Immature natural killer cell (primary cell): ENCODE results near the gene PSAPL1. TPM values are rescaled to one million over a fixed set of nuclear protein-coding genes. Genes with fewer than 3 reads are reported as not detected.

ENCODE experiments used
- DNase-seq, 3 donors: peaks; one replicate each; pipeline ENCODE4 v3.0.0; 2022; ENCODE audit warnings: mixed read lengths in 1 of 3
- H3K27ac Mint-ChIP-seq, 6 donors: one replicate each; pipeline ENCODE4 v1.8.0; 2020; ENCODE audit warnings: mixed read lengths in 6 of 6, mild to moderate bottlenecking in 5 of 6, inconsistent platforms in 4 of 6, moderate library complexity in 3 of 6
- H3K27me3 Mint-ChIP-seq, 3 donors: one replicate each; pipeline ENCODE4 v1.8.0; 2020 to 2021; ENCODE audit warnings: low read depth in 3 of 3, mild to moderate bottlenecking in 3 of 3, mixed read lengths in 3 of 3, moderate library complexity in 3 of 3, inconsistent platforms in 1 of 3
- H3K36me3 Mint-ChIP-seq, 3 donors: one replicate each; pipeline ENCODE4 v1.8.0; 2020; ENCODE audit warnings: mixed read lengths in 3 of 3, inconsistent platforms in 2 of 3, mild to moderate bottlenecking in 2 of 3
- H3K4me1 Mint-ChIP-seq, 2 donors: one replicate each; pipeline ENCODE4 v1.8.0; 2020; ENCODE audit warnings: inconsistent platforms in 2 of 2, mild to moderate bottlenecking in 2 of 2, mixed read lengths in 2 of 2, moderate library complexity in 1 of 2
- H3K4me3 Mint-ChIP-seq, 5 donors: one replicate each; pipeline ENCODE4 v1.8.0; 2020; ENCODE audit warnings: mild to moderate bottlenecking in 5 of 5, mixed read lengths in 5 of 5, inconsistent platforms in 3 of 5, moderate library complexity in 3 of 5
- H3K9me3 Mint-ChIP-seq, 6 donors: one replicate each; pipeline ENCODE4 v1.8.0; 2020; ENCODE audit warnings: mild to moderate bottlenecking in 6 of 6, mixed read lengths in 6 of 6, inconsistent platforms in 4 of 6, moderate library complexity in 3 of 6
- polyA plus RNA-seq, 3 donors: library from polyadenylated mRNA; unstranded; fragments of 300-500 nt; fragmentation: Illumina TruSeq; gene quantifications; one replicate each; pipeline ENCODE4 v1.2.3, GENCODE V29; 2021

The PSAPL1 gene
- polyA plus RNA-seq, 3 donors from 2014 or later, result not detected

DNA sequence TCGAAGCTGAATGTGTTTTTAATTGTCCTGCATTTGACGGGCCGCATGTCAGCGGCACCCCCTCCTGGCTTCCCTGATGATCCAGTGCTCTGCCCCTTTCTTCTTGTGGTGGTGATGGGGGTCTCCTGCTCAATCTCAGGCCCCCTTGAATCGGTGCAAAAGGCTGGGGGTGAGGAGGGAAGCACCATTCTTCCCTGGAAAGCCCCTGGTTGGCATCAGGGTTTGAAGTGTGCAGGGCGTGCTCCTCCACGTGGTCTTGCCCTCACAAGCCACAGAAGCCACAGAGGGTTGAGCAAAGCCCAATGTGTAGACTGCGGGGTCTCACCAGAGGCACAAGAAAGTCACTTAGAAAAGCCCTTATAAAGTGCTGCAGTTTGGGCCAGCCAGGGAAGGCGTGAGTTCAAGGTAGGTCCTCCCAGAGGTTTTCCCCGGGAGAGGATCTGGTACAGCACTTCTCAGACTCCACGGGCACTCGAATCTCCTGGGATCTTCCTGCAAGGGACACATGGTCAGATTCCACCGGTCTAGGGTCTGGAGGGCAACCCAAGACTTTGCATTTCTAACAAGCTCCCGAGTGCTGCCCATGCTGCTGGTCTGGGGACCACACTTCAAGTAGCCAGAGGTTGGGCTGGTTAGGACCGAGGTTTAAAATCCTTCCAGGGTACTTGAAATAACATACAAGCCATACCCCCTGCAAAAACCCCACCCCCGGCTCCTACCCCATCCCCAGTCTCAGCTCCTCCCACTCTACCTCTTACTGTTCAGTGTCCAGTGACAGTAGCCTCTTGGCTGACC, 35.1 kb downstream of the PSAPL1 start:
- H3K27me3 Mint-ChIP-seq, result peaks cover 10 to 21% (median 17%) of the 10 kb centered on the region in 3 donors
- peaks cover 0 to 3% (median under 1%) of the 10 kb centered on the region in 6 donors for H3K9me3 Mint-ChIP-seq
- H3K4me1 Mint-ChIP-seq, result peaks cover 10 to 20% of the 10 kb centered on the region in 2 donors
- H3K27ac Mint-ChIP-seq, result no peak overlapping the region
- H3K36me3 Mint-ChIP-seq, result peaks cover 0 to 8% (median 4%) of the 10 kb centered on the region in 3 donors
- H3K4me3 Mint-ChIP-seq, result peak overlapping the region in 1 of 5 donors; percentile 42
- DNase-seq, result no peak

DNA sequence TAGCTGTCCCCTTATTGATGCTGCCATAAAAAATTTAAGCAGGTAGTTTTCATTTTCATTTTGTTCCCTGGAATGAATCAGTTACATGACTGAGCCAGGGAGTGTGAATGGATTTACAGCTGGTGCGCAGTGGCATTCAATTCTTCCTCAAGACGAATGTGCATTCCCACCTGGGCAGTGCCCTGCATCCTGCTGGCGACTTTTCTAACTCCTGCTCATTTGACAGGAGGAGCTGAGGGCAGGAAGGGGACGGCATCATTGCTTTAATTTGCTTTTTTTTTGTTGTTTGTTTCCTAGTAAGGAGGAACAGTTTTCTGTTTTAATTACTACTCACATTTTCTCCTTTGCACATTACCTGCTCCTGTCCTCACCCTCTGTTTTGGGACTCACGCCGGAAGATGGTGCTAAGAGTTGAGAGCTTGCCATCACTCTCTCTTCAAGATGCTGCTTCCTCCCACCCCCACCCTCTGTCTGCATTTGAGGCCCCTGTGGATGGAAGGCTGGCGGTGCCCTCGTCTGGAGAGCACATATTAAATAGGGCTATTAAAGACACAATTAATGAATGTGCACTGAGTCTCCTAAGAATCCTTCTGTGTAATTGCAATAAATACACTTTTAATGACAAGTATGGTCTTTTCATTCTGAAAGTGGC, 35.8 kb downstream of the PSAPL1 start:
- peaks cover 0 to 3% (median 0%) of the 10 kb centered on the region in 6 donors for H3K9me3 Mint-ChIP-seq
- peak overlapping the region in 2 of 5 donors; percentile 0 to 42 for H3K4me3 Mint-ChIP-seq
- DNase-seq, result no peak
- peaks cover 10 to 20% (median 17%) of the 10 kb centered on the region in 3 donors for H3K27me3 Mint-ChIP-seq
- H3K4me1 Mint-ChIP-seq, result peaks cover 10 to 20% of the 10 kb centered on the region in 2 donors
- H3K27ac Mint-ChIP-seq, result no peak overlapping the region
- H3K36me3 Mint-ChIP-seq, result peaks cover 0 to 8% (median 4%) of the 10 kb centered on the region in 3 donors

DNA sequence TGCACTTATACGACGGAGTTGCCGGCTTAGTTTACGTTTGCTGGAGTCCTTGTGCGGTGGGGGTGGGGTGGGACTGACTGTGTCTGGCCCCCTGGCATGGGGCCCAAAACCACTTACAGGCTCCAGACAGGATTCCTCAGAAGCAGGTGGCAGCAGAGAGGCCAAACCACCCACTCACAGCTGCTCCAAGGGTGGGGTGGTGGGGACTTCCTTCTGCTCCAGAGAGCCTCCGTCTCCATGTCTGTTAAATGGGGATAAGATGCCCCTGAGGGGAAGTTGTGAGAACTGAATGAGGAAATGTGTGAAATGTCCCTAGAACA, 36.7 kb downstream of the PSAPL1 start:
- DNase-seq, result no peak
- no peak overlapping the region for H3K4me3 Mint-ChIP-seq
- H3K9me3 Mint-ChIP-seq, result peaks cover 0 to 3% (median 0%) of the 10 kb centered on the region in 6 donors
- peaks cover 11 to 22% (median 17%) of the 10 kb centered on the region in 3 donors for H3K27me3 Mint-ChIP-seq
- H3K4me1 Mint-ChIP-seq, result peaks cover 10 to 20% of the 10 kb centered on the region in 2 donors
- H3K36me3 Mint-ChIP-seq, result peaks cover 0 to 8% (median 4%) of the 10 kb centered on the region in 3 donors
- no peak overlapping the region for H3K27ac Mint-ChIP-seq

DNA sequence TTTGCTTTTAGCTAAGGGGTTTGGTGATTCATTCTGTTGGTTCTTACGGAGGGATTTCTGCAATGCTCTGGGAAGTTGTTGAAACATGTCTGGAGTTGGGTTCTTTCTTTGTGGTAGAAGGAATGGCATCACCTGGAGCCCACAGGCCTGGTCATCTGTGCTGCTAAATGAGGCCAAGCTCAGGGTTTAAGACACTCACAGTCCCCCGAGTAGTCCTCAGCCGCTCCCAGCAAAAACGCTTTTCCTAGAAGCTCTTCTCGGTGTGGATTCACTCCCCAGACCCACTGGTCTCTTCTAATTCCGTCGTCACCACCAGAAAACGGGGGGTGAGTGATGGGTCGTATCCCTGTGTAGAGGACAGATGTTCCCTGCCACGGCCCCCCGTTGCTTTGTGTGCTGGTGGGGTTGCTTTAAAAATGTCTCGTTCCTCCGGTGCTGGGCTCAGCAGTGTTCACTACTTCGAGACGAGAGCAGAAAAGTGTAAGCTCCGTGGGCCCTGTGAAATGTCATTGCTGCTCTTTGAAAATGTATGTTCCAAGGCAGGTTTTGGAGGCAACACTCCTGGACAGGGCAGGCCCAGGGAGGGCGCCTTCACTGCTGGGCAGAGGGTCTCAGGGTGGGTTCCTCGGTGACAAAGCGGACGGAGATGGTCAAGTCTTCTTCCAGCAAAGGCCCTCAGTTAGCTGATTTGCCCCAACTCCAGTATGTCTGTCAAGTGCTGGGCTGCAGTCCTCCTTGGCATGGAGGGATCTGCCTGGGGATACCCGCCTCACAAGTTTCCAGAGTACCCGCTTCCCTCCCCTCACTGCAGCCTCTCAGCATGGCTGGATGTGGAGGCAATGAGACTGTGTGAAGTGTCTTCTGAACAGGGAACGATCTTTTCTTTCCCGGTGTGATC, 37.3 kb downstream of the PSAPL1 start:
- no peak overlapping the region for H3K4me3 Mint-ChIP-seq
- no peaks in the 10 kb centered on the region for H3K9me3 Mint-ChIP-seq
- DNase-seq, result no peak

DNA sequence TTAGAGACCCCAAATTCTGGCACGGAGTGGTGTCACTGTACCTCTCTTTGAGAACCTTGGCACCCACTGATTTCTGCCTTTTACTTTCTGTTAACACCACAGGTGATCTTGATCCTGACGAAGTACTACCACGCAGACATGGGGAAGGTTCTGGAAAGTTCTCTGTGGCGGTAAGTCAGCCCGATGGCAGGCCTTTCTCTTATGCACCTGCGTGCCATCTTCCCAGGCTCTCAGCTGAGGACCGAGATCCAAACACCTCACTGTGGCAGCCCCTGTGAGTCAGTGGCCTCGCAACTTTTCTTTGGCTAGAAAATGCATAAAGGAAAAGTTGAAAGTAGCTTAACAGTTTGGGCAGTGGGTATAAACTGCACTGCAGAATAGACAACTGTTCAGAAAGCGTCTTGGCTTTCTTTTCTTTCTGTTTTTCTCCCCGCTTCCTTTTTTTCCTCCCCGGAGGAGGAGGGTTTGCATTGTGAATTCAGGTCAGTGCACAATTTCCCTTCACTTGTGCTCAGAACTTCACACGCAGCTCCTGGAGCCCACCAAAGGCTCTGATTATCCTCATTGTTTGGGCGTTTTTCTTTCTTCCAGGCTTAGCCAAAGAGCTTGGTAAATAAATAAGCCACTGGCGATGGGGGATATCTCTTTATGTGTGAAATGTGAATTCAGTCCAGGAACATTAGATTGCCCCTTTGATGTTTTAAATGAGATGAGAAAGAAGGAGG, 38.4 kb downstream of the PSAPL1 start:
- Mint-ChIP-seq H3K27me3 (peaks cover 13 to 26% (median 24%) of the 10 kb centered on the region in 3 donors), H3K27ac (no peak overlapping the region), H3K4me1 (peaks cover 10 to 20% of the 10 kb centered on the region in 2 donors), H3K9me3 (no peaks in the 10 kb centered on the region), H3K36me3 (peaks cover 0 to 8% (median 4%) of the 10 kb centered on the region in 3 donors), H3K4me3 (no peak overlapping the region)
- DNase-seq, result no peak

More for the DNA sequence above, 37.3 kb downstream of the PSAPL1 start:
- H3K27ac Mint-ChIP-seq, result no peak overlapping the region
- H3K27me3 Mint-ChIP-seq, result peaks cover 13 to 25% (median 22%) of the 10 kb centered on the region in 3 donors
- peaks cover 0 to 8% (median 4%) of the 10 kb centered on the region in 3 donors for H3K36me3 Mint-ChIP-seq
- H3K4me1 Mint-ChIP-seq, result peaks cover 10 to 20% of the 10 kb centered on the region in 2 donors

DNA sequence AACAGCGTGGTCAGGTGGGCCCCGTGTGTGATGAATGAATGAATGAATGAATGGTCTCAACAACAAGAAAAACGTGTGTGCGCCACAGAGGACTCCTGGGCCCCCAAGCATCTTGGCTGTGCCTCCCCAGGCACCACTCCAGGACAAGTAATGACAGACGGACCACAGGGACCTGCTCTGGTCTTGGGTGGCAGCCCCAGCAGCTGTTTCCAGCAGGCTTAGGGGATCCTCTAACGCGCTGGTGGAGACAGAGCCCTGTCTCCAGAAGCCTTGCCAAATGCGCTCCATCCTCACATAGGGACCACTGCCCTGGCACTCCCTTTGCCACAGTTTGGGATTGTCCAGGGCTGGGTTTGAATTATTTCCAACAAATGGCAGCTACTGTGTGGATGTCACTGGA, 39.1 kb downstream of the PSAPL1 start:
- no peak for DNase-seq
- no peaks in the 10 kb centered on the region for H3K9me3 Mint-ChIP-seq
- no peak overlapping the region for H3K27ac Mint-ChIP-seq
- H3K4me1 Mint-ChIP-seq, result peaks cover 10 to 20% of the 10 kb centered on the region in 2 donors
- H3K4me3 Mint-ChIP-seq, result no peak overlapping the region
- peaks cover 14 to 24% (median 21%) of the 10 kb centered on the region in 3 donors for H3K27me3 Mint-ChIP-seq
- peaks cover 0 to 2% (median 0%) of the 10 kb centered on the region in 3 donors for H3K36me3 Mint-ChIP-seq

DNA sequence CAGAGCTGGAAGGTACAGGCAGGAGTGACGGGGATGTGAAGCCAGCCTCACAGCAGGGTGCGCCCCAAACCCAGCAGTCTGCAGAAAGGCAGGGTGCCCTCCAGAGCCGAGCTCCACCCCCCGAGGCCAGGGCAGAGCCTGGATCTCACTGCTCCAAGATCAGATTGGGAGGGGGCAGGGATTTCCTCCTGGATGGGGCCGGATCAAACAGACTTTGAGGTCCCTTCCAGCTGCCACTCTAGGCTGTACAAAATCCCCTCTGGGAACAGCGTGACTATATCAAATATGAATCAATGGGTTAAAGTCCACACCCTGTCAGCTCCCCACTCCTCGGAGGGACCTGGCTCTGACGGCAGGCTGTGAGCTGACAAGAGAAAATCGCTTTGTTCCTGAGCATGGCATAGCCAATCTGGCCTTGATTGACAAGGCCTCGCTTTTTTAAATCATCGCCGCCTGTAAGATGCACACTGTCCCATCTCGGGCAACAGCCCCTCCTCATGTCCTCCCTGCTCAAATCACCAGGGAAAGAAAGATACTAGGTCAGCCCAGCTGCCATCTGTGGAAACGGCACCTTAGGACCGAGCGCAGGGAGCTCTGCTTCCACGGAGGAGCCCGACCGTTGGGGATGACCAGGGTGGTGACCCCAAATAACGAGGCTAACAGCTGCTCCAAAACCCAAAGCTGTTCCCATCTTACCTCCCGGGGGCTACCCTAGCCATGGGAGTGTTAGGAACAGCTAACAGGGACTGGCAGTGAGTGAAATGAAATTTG, 39.9 kb downstream of the PSAPL1 start:
- H3K27ac Mint-ChIP-seq, result no peak overlapping the region
- no peak overlapping the region for H3K4me3 Mint-ChIP-seq
- H3K36me3 Mint-ChIP-seq, result no peaks in the 10 kb centered on the region
- no peaks in the 10 kb centered on the region for H3K9me3 Mint-ChIP-seq
- peaks cover 8 to 12% of the 10 kb centered on the region in 2 donors for H3K4me1 Mint-ChIP-seq
- H3K27me3 Mint-ChIP-seq, result peaks cover 14 to 27% (median 23%) of the 10 kb centered on the region in 3 donors
- no peak for DNase-seq

DNA sequence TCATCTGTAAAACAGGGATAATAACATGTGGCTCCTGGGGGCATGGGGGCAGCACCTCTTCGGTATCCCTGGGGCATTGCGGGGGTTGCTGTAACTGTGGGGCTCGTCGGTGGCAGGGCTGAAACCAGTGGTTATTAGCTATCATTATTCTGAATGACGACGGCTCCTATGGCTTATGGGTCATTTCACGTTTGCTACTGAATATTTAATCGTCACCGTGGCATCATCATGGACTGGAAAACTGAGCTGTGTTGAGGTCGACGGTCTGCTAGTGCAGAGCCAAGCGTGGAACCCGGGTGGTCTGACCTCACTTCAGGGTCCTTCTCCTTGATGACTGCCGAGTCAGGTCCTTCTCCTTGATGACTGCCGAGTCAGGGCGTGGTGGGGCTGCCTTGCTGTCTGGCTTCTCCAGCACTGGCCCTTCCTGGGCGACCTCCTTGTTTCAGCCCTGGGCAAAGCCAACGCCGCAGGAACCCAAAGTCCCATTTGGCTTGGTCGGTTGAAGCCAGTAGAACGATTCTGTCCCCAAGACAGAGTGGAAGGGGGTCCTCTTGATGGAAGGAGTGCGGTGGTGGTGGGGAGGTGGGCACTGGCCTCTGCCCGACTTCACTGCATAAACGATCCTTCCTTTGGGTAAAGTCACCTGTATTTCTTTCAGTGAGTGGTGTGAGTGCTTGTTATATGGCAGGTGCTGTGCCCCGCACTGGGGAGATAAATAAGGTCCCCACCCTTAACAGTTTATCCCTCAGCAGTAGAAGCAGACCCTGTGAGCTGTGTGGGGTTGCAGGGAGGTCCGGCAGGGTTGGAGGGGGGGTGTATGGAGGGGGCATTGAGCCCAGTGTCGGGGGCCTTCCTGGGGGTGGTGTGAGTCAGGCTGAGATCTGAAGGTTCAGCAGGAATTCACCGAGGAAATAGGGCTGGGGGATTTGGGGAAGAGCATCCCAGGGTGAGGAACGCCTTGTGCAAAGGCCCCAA, 40.8 kb downstream of the PSAPL1 start:
- Mint-ChIP-seq H3K27me3 (peaks cover 12 to 25% (median 21%) of the 10 kb centered on the region in 3 donors), H3K4me1 (peaks cover under 1 to 3% of the 10 kb centered on the region in 2 donors), H3K9me3 (no peaks in the 10 kb centered on the region), H3K4me3 (no peak overlapping the region), H3K36me3 (no peaks in the 10 kb centered on the region), H3K27ac (no peak overlapping the region)
- no peak for DNase-seq

DNA sequence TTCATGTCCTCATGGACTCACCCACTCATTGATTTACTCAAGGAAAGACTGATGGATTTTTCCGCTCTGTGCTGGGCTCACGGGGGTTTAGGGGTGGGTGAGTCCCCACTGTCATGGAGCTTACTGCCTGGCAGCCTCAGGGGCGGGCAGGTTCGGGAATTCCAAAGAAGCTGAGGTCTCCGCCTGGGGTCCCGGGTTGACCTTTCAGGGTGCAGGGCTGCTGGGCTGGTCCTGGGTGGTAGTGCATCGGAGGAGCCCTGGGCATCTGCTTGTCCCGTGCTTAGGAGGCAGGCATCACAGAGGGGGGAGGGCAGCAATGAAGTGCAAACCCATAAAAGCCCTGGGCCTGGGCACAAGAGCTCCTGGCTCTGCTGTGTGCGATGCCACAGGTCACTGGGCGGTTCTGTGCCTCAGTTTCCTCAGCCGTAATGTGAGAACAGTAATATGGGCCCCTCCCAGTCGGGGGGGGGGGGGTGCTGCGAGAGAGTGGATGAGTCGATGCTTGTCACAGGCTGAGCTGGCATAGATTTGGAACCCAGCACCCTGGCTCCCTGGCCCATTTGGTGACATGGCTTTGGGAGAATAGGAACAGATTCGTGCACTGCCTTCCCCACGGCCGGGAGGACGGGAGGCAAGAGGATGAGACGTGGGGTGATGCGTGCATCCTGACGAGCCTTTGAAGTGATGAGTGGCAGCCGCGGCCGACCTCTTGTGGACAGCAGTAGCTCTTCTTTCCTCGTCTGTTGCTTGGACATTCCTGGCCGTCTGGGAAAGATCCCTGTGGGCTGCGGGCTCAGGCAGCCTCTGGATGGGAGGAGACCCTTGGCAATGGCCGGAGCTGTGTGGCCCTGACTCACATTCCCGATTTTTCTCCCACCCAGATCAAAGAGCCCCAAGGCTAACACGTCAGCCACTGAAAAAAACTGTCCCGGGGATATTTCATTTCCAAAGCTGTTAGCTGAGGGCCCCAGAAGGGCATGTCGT, 42.0 kb downstream of the PSAPL1 start:
- no peaks in the 10 kb centered on the region for H3K4me1 Mint-ChIP-seq
- H3K9me3 Mint-ChIP-seq, result no peaks in the 10 kb centered on the region
- no peaks in the 10 kb centered on the region for H3K36me3 Mint-ChIP-seq
- peaks cover 9 to 26% (median 12%) of the 10 kb centered on the region in 3 donors for H3K27me3 Mint-ChIP-seq
- H3K4me3 Mint-ChIP-seq, result no peak overlapping the region
- no peak for DNase-seq
- H3K27ac Mint-ChIP-seq, result no peak overlapping the region

DNA sequence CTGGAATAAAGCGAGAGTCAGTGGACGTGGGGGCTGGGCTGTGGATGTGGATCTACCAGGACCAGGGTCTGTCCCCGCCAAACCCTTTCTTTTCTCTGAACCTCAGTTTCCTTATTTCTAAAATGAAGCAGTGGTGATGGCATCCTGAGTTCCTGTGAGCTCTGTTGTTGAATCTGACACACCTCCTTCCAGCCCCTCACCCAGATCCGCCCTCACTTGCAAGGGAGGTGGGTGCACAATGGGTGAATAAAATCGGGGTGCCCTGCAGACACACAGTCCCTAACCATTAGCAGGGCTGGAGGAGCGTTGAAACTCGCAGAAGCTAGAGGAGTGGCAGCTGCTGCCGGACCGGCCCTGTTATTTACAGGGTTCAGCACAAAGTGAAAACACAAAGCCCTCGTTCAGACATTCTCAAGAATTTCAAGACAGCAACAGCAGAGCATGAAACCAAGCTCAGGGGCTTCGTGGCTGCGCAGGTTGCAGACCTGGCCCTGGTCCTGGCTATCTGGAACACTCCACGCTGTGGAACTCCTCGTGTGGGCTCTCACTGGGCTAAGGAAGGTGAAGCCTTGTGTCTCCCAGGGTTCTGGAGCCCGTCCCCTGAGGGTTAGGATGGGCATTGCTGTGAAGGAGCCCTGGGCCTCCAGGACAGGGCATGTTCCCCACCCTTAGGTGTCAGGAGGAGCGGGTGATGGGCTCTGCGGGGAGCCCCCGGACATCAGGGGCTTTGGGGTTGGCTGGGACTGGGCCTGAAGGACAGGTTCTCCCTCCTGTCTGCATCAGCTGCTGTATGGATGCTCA, 42.9 kb downstream of the PSAPL1 start:
- H3K27me3 Mint-ChIP-seq, result peaks cover 7 to 23% (median 12%) of the 10 kb centered on the region in 3 donors
- no peak overlapping the region for H3K27ac Mint-ChIP-seq
- H3K4me1 Mint-ChIP-seq, result no peaks in the 10 kb centered on the region
- no peaks in the 10 kb centered on the region for H3K36me3 Mint-ChIP-seq
- DNase-seq, result no peak
- H3K4me3 Mint-ChIP-seq, result no peak overlapping the region
- H3K9me3 Mint-ChIP-seq, result no peaks in the 10 kb centered on the region
